HG03469 (cell line): ENCODE measurements around the gene TMTC3.

Source experiments
- ATAC-seq: cut with Tn5 transposase; IDR thresholded peaks from one replicate; pipeline ENCODE4 v1.9.1; 2021; ENCODE audit warnings: mild to moderate bottlenecking, moderate library complexity, moderate number of reproducible peaks; ENCODE audit not compliant: unreplicated experiment

TMTC3 gene

GRCh38 chr12:88223519-88223918 lies 81.4 kb downstream of the TMTC3 start:
- ATAC-seq, result no peak

- no peak for ATAC-seq
These were observed 83.7 kb downstream of the TMTC3 start for GRCh38 chr12:88225776-88226175.

- no peak for ATAC-seq
These were observed 85.2 kb downstream of the TMTC3 start for GRCh38 chr12:88227263-88227662.

GRCh38 chr12:88227871-88228270 lies 85.8 kb downstream of the TMTC3 start:
- no peak for ATAC-seq

GRCh38 chr12:88228720-88229119 lies 86.6 kb downstream of the TMTC3 start:
- no peak for ATAC-seq

- ATAC-seq, result no peak
These were observed 88.2 kb downstream of the TMTC3 start for GRCh38 chr12:88230271-88230670.

- no peak for ATAC-seq
These were observed 93.2 kb downstream of the TMTC3 start for GRCh38 chr12:88235183-88235833.

- peak; percentile 70 for ATAC-seq
These were observed 95.8 kb downstream of the TMTC3 start for GRCh38 chr12:88237954-88238353.

GRCh38 chr12:88238406-88238805 lies 96.3 kb downstream of the TMTC3 start:
- ATAC-seq, result no peak

GRCh38 chr12:88241862-88242570 lies 99.9 kb downstream of the TMTC3 start:
- no peak for ATAC-seq

- no peak for ATAC-seq
These were observed 100.4 kb downstream of the TMTC3 start for GRCh38 chr12:88242571-88242925.

- no peak for ATAC-seq
These were observed 100.8 kb downstream of the TMTC3 start for GRCh38 chr12:88242939-88243338.

GRCh38 chr12:88243982-88244381 lies 101.9 kb downstream of the TMTC3 start:
- no peak for ATAC-seq

GRCh38 chr12:88245905-88246304 lies 103.8 kb downstream of the TMTC3 start:
- ATAC-seq, result no peak

GRCh38 chr12:88247241-88247643 lies 105.1 kb downstream of the TMTC3 start:
- ATAC-seq, result no peak

- no peak for ATAC-seq
These were observed 106.5 kb downstream of the TMTC3 start for GRCh38 chr12:88248606-88249005.
